Colonic mucosa (tissue), 4 donors: ENCODE data around the gene ARHGAP15. TPM values are rescaled to one million over a fixed set of nuclear protein-coding genes. Genes with fewer than 3 reads are reported as not detected.

Experiments used
- DNase-seq: peaks from one replicate; pipeline ENCODE4 v3.0.0-alpha.2; 2020
- H3K27ac ChIP-seq: fragments of 200-600 bp; one replicate; pipeline ENCODE4 v1.8.0; 2021
- H3K27me3 ChIP-seq: fragments of 200-600 bp; one replicate; pipeline ENCODE4 v1.8.0; 2021
- H3K36me3 ChIP-seq: fragments of 200-600 bp; one replicate; pipeline ENCODE4 v1.8.0; 2021
- H3K4me1 ChIP-seq: fragments of 200-600 bp; one replicate; pipeline ENCODE4 v1.8.0; 2021; ENCODE audit warnings: mild to moderate bottlenecking
- H3K4me3 ChIP-seq: fragments of 200-600 bp; one replicate; pipeline ENCODE4 v1.8.0; 2021
- H3K9ac ChIP-seq, 2 donors: one replicate each; pipeline ENCODE4 v1.7.0; 2013; ENCODE audit warnings: control low read depth in 2 of 2, low read depth in 2 of 2, low read length in 2 of 2
- H3K9me3 ChIP-seq: fragments of 200-600 bp; one replicate; pipeline ENCODE4 v1.8.0; 2021
- CTCF ChIP-seq: fragments of 200-600 bp; IDR thresholded peaks from one replicate; pipeline ENCODE4 v1.8.0; 2022; ENCODE audit warnings: antibody characterized with exemption, mild to moderate bottlenecking
- intact Hi-C: fragments of 100-400 bp; cut with DNase I; formaldehyde crosslinking; loops from one replicate; pipeline ENCODE4 v1.14.1; 2022
- total RNA-seq, 2 donors: library from RNA; stranded (reverse); fragmentation: NEBNext Ultra II Directional in 1 of 2; extraction: Animal tissue kit (Norgen Biotek cat#: 25700) in 1 of 2; gene quantifications; one replicate each; pipeline ENCODE4 v1.2.1, GENCODE V29; 2021
- donor health status: healthy.
- donor health status: DM: no; HTN: no; CAD: no.
- donor health status: DM: no; HTN: no; CAD: no.

Gene ARHGAP15
- total RNA-seq, 2 donors from 2014 or later = 1.6 to 3.7 TPM

GRCh38 chr2:143792602-143793001 lies 663.4 kb downstream of the ARHGAP15 start:
- TF ChIP-seq CTCF = no peak
- DNase-seq = no peak
- Histone ChIP-seq H3K9ac (no peak overlapping the region), H3K36me3 (no peaks in the 10 kb centered on the region), H3K27me3 (no peaks in the 10 kb centered on the region), H3K4me1 (no peaks in the 10 kb centered on the region), H3K4me3 (no peak overlapping the region), H3K9me3 (no peaks in the 10 kb centered on the region), H3K27ac (no peak overlapping the region)
- intact Hi-C loops = no loop called here

GRCh38 chr2:143793381-143793780 lies 664.2 kb downstream of the ARHGAP15 start:
- no peak for TF ChIP-seq CTCF
- intact Hi-C loops = no loop called here

DNA sequence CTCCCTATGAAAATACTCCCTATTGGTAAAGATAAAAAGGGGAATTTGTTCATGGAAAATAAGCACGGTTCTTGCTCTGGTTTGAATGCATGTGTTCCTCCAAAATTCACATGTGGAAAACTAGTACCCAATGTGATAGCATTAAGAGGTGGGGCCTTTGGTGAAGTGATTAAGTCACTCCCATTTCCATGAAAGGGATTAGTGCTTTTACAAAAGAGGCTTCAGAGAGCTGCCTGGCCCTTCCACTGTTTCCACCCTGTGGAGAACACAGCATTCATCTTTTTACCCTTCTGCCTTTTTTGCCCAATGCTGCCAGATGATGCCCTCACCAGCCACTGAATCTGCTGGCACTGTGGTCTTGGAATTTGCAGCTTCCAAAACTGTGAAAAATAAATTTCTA lies 666.8 kb downstream of the ARHGAP15 start:
- no peaks in the 10 kb centered on the region for H3K9me3 ChIP-seq
- H3K27me3 ChIP-seq = no peaks in the 10 kb centered on the region
- H3K9ac ChIP-seq = no peak overlapping the region
- H3K27ac ChIP-seq = no peak overlapping the region
- no peaks in the 10 kb centered on the region for H3K4me1 ChIP-seq
- no peak overlapping the region for H3K4me3 ChIP-seq
- H3K36me3 ChIP-seq = no peaks in the 10 kb centered on the region
- no peak for DNase-seq
- intact Hi-C loops = no loop called here
- TF ChIP-seq CTCF = no peak

More at GRCh38 chr2:143793381-143793780, 664.2 kb downstream of the ARHGAP15 start:
- Histone ChIP-seq H3K27me3 (no peaks in the 10 kb centered on the region), H3K4me1 (no peaks in the 10 kb centered on the region), H3K27ac (no peak overlapping the region), H3K4me3 (no peak overlapping the region), H3K9me3 (no peaks in the 10 kb centered on the region), H3K36me3 (no peaks in the 10 kb centered on the region), H3K9ac (no peak overlapping the region)
- DNase-seq = no peak

GRCh38 chr2:143801561-143801960 lies 672.3 kb downstream of the ARHGAP15 start:
- Histone ChIP-seq H3K36me3 (no peaks in the 10 kb centered on the region), H3K27me3 (no peaks in the 10 kb centered on the region), H3K9ac (no peak overlapping the region), H3K4me1 (no peaks in the 10 kb centered on the region), H3K4me3 (no peak overlapping the region), H3K9me3 (no peaks in the 10 kb centered on the region), H3K27ac (no peak overlapping the region)
- intact Hi-C loops = no loop called here
- no peak for DNase-seq
- no peak for TF ChIP-seq CTCF

DNA sequence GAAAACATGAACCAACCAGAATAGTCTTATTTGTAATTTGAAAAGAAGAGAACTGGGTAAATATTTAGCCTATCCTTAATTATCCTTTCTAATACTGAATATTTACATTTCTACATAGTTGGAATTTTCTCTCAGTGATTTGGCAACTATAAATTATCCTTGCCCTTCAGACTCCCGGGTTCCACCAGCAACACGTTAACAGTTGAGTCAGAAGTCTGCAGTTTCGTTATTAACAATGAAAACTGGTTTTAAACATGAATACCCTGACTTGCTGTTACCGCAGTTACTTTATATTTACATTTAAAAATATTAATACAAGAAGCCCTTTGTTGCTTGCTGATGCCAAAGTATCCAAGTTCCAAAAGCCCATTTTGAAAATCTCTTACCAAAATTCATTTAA lies 673.0 kb downstream of the ARHGAP15 start:
- H3K4me3 ChIP-seq = no peak overlapping the region
- no peak overlapping the region for H3K27ac ChIP-seq
- H3K27me3 ChIP-seq = no peaks in the 10 kb centered on the region
- H3K9me3 ChIP-seq = no peaks in the 10 kb centered on the region
- no peaks in the 10 kb centered on the region for H3K36me3 ChIP-seq
- intact Hi-C loops = no loop called here
- H3K9ac ChIP-seq = no peak overlapping the region
- no peak for TF ChIP-seq CTCF
- no peak for DNase-seq
- no peaks in the 10 kb centered on the region for H3K4me1 ChIP-seq
